ENCODE data around the gene DNAI7. TPM values are rescaled to one million over a fixed set of nuclear protein-coding genes. Genes with fewer than 3 reads are reported as not detected.

Gene DNAI7
- total and polyA plus RNA-seq, 2 of the 13 experiments (the other 11 are each of a cell fraction or from before 2014, with no cell fraction given): 0.04 to 0.25 TPM

DNA sequence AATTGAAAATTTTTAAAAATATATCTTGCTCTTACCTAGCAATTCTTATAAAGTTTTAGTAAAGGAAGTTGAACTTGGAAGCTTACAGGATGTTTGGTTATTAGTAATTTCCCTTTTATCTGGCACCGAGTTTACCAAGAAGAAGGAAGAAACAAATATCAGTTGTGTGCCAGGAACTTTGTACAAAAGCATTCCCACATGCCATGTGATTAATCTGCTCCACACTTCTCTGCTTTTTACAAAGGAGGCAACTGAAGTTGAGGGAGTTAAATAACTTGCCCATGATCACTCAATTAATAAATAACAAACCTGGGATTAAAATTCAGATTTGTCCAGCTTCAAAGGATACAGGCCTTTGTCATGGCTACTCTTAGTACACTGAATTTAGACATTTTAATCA lies 123.6 kb downstream of the DNAI7 start:
- ATAC-seq (no peak), DNase-seq (ENCODE audit: low spot score) (no peak), FAIRE-seq (no peak)
- no peak overlapping the region for H2AFZ ChIP-seq (ENCODE audit: low read length)
- H4K20me1 ChIP-seq (ENCODE audit: insufficient read depth, low read length): no peaks in the 10 kb centered on the region
- no peak overlapping the region for H3K4me2 ChIP-seq (ENCODE audit: low read depth, low read length)
- intact Hi-C loops (cut with micrococcal nuclease; ENCODE audit: unreplicated experiment): no loop called here
- no peaks in the 10 kb centered on the region for H3K36me3 ChIP-seq (replicated peaks in 1 of 2; ENCODE audit: control insufficient read depth in 1 of 2, insufficient read depth in 2 of 2, low read length in 2 of 2)
- CTCF ChIA-PET (ENCODE audit: low intra/inter-chr PET ratio, low total read pairs): no interaction called here
- H3K9me3 ChIP-seq (ENCODE audit: low read length): no peaks in the 10 kb centered on the region
- 42% methylated on average over 1 of the region's 1 CpG for WGBS (ENCODE audit: low lambda C conversion rate)
- no peak overlapping the region for H3K4me3 ChIP-seq (replicated peaks in 1 of 3; ENCODE audit: insufficient read depth in 1 of 3, low read depth in 2 of 3, low read length in 3 of 3)
- H3K9ac ChIP-seq (ENCODE audit: insufficient read depth, low read depth, low read length): no peak overlapping the region
- H3K27me3 ChIP-seq (ENCODE audit: control insufficient read depth in 1 of 2, insufficient read depth in 2 of 2, low read length in 2 of 2): no peaks in the 10 kb centered on the region; a peak in 1 of 5 replicates
- in situ Hi-C loops (cut with HindIII; ENCODE audit: extremely low pct_ligation_motif_present, low pct_unique_long_range_greater_than_20kb): no loop called here
- no TSS peak for BruUV-seq (replicated peaks)
- H3K79me2 ChIP-seq (ENCODE audit: insufficient read depth, low read length): no peaks in the 10 kb centered on the region
- TF ChIP-seq, protein P1, sequence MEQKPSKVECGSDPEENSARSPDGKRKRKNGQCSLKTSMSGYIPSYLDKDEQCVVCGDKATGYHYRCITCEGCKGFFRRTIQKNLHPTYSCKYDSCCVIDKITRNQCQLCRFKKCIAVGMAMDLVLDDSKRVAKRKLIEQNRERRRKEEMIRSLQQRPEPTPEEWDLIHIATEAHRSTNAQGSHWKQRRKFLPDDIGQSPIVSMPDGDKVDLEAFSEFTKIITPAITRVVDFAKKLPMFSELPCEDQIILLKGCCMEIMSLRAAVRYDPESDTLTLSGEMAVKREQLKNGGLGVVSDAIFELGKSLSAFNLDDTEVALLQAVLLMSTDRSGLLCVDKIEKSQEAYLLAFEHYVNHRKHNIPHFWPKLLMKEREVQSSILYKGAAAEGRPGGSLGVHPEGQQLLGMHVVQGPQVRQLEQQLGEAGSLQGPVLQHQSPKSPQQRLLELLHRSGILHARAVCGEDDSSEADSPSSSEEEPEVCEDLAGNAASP (CRISPR knock-in tag; IDR thresholded peaks at IDR 0.05; ENCODE audit: borderline replicate concordance): no peak
- no peak for TF ChIP-seq ZNF713 (CRISPR knock-in tag; IDR thresholded peaks at IDR 0.05)
- TF ChIP-seq, protein P2, sequence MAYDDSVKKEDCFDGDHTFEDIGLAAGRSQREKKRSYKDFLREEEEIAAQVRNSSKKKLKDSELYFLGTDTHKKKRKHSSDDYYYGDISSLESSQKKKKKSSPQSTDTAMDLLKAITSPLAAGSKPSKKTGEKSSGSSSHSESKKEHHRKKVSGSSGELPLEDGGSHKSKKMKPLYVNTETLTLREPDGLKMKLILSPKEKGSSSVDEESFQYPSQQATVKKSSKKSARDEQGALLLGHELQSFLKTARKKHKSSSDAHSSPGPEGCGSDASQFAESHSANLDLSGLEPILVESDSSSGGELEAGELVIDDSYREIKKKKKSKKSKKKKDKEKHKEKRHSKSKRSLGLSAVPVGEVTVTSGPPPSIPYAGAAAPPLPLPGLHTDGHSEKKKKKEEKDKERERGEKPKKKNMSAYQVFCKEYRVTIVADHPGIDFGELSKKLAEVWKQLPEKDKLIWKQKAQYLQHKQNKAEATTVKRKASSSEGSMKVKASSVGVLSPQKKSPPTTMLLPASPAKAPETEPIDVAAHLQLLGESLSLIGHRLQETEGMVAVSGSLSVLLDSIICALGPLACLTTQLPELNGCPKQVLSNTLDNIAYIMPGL (CRISPR knock-in tag; IDR thresholded peaks at IDR 0.05; ENCODE audit: borderline replicate concordance in 1 of 2, low read depth in 1 of 2): no peak
- no peak for TF ChIP-seq TRAFD1 (CRISPR knock-in tag; IDR thresholded peaks at IDR 0.05; ENCODE audit: borderline replicate concordance)
- TF ChIP-seq BORCS8-MEF2B (CRISPR knock-in tag; IDR thresholded peaks at IDR 0.05): no peak
- TF ChIP-seq, protein P3, sequence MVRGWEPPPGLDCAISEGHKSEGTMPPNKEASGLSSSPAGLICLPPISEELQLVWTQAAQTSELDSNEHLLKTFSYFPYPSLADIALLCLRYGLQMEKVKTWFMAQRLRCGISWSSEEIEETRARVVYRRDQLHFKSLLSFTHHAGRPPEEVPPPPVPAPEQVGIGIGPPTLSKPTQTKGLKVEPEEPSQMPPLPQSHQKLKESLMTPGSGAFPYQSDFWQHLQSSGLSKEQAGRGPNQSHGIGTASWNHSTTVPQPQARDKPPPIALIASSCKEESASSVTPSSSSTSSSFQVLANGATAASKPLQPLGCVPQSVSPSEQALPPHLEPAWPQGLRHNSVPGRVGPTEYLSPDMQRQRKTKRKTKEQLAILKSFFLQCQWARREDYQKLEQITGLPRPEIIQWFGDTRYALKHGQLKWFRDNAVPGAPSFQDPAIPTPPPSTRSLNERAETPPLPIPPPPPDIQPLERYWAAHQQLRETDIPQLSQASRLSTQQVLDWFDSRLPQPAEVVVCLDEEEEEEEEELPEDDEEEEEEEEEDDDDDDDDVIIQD (CRISPR knock-in tag; IDR thresholded peaks at IDR 0.05; ENCODE audit: low read depth): no peak
- TF ChIP-seq SMC3 (IDR thresholded peaks at IDR 0.05; ENCODE audit: low read length): no peak
- no peak for TF ChIP-seq ASH2L (IDR thresholded peaks at IDR 0.05; ENCODE audit: insufficient read length, low read depth, low read length)
- H3K4me1 ChIP-seq (ENCODE audit: insufficient read depth, low read length): no peaks in the 10 kb centered on the region
- H3K27ac ChIP-seq (ENCODE audit: extremely low read length, insufficient read depth, low read length): no peak overlapping the region
- POLR2A ChIA-PET: no interaction called here
